K562 (cell line): Measurements from ENCODE around the gene SPATA2L. TPM values are rescaled to one million over a fixed set of nuclear protein-coding genes. Genes with fewer than 3 reads are reported as not detected.

ENCODE experiments used
- ATAC-seq: fragments of 200-7000 bp; cut with Tn5 transposase; 3 replicates; pipeline ENCODE4 v1.9.1; 2020; ENCODE audit warnings: moderate library complexity
- BruUV-seq: library from RNA; stranded (reverse); fragments of 400-500 nt; replicated peaks from 2 replicates; lab custom pipeline; 2021; lab: Mats Ljungman, UMichigan
- CTCF ChIA-PET: fragments of 300-600 bp; formaldehyde crosslinking; extraction: SDS; loops from one replicate; lab custom pipeline; 2021; ENCODE audit warnings: low intra/inter-chr PET ratio; lab: Yijun Ruan, JAX
- POLR2A ChIA-PET: fragments of 300-600, 350-650 bp; sonication (Branson Sonifier 250); formaldehyde crosslinking; extraction: SDS; loops from one replicate; lab custom pipeline; 2021; ENCODE audit warnings: antibody characterized with exemption, inconsistent platforms; lab: Yijun Ruan, JAX
- DNase-seq, 4 experiments: peaks; one replicate each; pipeline versions ENCODE4 v3.0.0 to v3.0.0-alpha.2; 2011 to 2018; ENCODE audit warnings: low spot score in 3 of 4, mixed read lengths in 3 of 4; ENCODE audit errors: extremely low read depth in 1 of 4
- FAIRE-seq: peaks from 2 replicates; lab custom pipeline; 2011; peaks lifted over from hg19 to GRCh38; lab: Jason Lieb, UNC
- H2AFZ ChIP-seq: 2 replicates; pipeline ENCODE4 v1.6.0; 2011; ENCODE audit warnings: low read depth, low read length, control low read depth, inconsistent platforms
- H3K27ac ChIP-seq: fragments of 200-600 bp; 3 replicates; pipeline ENCODE4 v1.8.0; 2011; ENCODE audit warnings: low read depth, mild to moderate bottlenecking, control low read depth, inconsistent platforms, low read length, moderate library complexity, mixed read lengths; ENCODE audit errors: extremely low read depth
- H3K27me3 ChIP-seq, 2 experiments: fragments of 300-600 bp in 1 of 2; 2 replicates in 1 of 2; 3 replicates in 1 of 2; pipeline versions ENCODE4 v1.6.0 to v1.8.0; 2011; ENCODE audit warnings: inconsistent platforms in 2 of 2, low read length in 2 of 2, mild to moderate bottlenecking in 1 of 2, mixed read lengths in 1 of 2, moderate library complexity in 1 of 2; ENCODE audit not compliant: control insufficient read depth in 2 of 2, insufficient read depth in 2 of 2
- H3K36me3 ChIP-seq: fragments of 300-600 bp; 3 replicates; pipeline ENCODE4 v1.8.0; 2011; ENCODE audit warnings: mild to moderate bottlenecking, low read length, inconsistent platforms; ENCODE audit not compliant: control insufficient read depth, insufficient read depth
- H3K4me1 ChIP-seq, 2 experiments: fragments of 200-600 bp in 1 of 2; replicated peaks in 1 of 2; 2 replicates in 1 of 2; 3 replicates in 1 of 2; pipeline versions ENCODE4 v1.5.1 to v1.8.0; 2011; ENCODE audit warnings: inconsistent platforms in 2 of 2, low read length in 2 of 2, mild to moderate bottlenecking in 1 of 2, mixed read lengths in 1 of 2, moderate library complexity in 1 of 2; ENCODE audit not compliant: control insufficient read depth in 2 of 2, insufficient read depth in 2 of 2
- H3K4me2 ChIP-seq: 2 replicates; pipeline ENCODE4 v1.6.1; 2011; ENCODE audit warnings: low read length, control low read depth, inconsistent platforms, mixed read lengths; ENCODE audit not compliant: insufficient read depth
- H3K4me3 ChIP-seq: fragments of 200-600 bp; sonication (generic), shearing (Covaris generic); 2 replicates; pipeline ENCODE4 v1.5.1; 2016; ENCODE audit warnings: control low read depth, inconsistent platforms
- H3K79me2 ChIP-seq: fragments of 200-600 bp; 3 replicates; pipeline ENCODE4 v1.8.0; 2011; ENCODE audit warnings: low read length, inconsistent platforms; ENCODE audit not compliant: control insufficient read depth, insufficient read depth
- H3K9ac ChIP-seq, 2 experiments: 2 replicates each; pipeline versions ENCODE4 v1.6.0 to v1.6.1; 2011; ENCODE audit warnings: low read depth in 2 of 2, low read length in 2 of 2, control low read depth in 1 of 2, inconsistent platforms in 1 of 2, mild to moderate bottlenecking in 1 of 2, mixed read lengths in 1 of 2; ENCODE audit not compliant: insufficient read depth in 1 of 2
- H3K9me1 ChIP-seq: one replicate; pipeline ENCODE4 v1.6.0; 2011; ENCODE audit warnings: inconsistent platforms, mild to moderate bottlenecking, low read length, moderate library complexity; ENCODE audit not compliant: control insufficient read depth, insufficient read depth
- H3K9me3 ChIP-seq: replicated peaks from 2 replicates; pipeline ENCODE4 v1.5.1; 2011; ENCODE audit warnings: low read depth, low read length, inconsistent platforms; ENCODE audit not compliant: control insufficient read depth, insufficient read depth
- H4K20me1 ChIP-seq: replicated peaks from 2 replicates; pipeline ENCODE4 v1.6.1; 2011; ENCODE audit warnings: low read length, inconsistent platforms, mixed read lengths; ENCODE audit not compliant: control insufficient read depth, insufficient read depth
- POLR2G ChIP-seq: fragments of 200-400 bp; formaldehyde crosslinking; IDR thresholded peaks from 2 replicates; pipeline ENCODE4 v1.6.1; 2017; ENCODE audit warnings: low read depth, mild to moderate bottlenecking, antibody characterized with exemption, low read length, moderate library complexity
- WGBS: fragments of 100-300 bp; shearing (Covaris generic); methylation state at CpG from one replicate; pipeline ENCODE4 v1.1.6; 2016; ENCODE audit warnings: low coverage, mixed read lengths; ENCODE audit not compliant: insufficient coverage; ENCODE audit errors: missing lambda C conversion rate; 5-methylcytosine and 5-hydroxymethylcytosine counted together
- in situ Hi-C: fragments of 300-500 bp; cut with MboI; formaldehyde crosslinking; loops from 4 replicates; pipeline ENCODE4 v1.15.0; 2018; ENCODE audit warnings: inconsistent platforms, mixed read lengths
- intact Hi-C: fragments of 100-400 bp; cut with micrococcal nuclease; formaldehyde crosslinking; loops from 2 replicates; pipeline ENCODE4 v1.14.2; 2022
- polyA plus RNA-seq, 8 experiments: library from polyadenylated mRNA; depleted of rRNA in 4 of 8; stranded (reverse) in 5 of 8; unstranded in 3 of 8; fragments of >200 nt; fragmentation: Nextera tagmentation in 2 of 8; fragmentation: Illumina TruSeq in 1 of 8; extraction: Ambion mirVana in 2 of 8; extraction: Trizol in 1 of 8; gene quantifications; 2 replicates each; pipeline versions ENCODE4 v1.2.1 to v1.2.3, GENCODE V29; 2011 to 2014; ENCODE audit warnings: inconsistent platforms in 1 of 8, missing spikeins in 1 of 8
- total RNA-seq, 7 experiments: library from RNA; depleted of rRNA in 6 of 7; stranded (reverse); fragments of >200 nt in 6 of 7; fragmentation: Illumina TruSeq in 2 of 7; extraction: Trizol in 2 of 7; gene quantifications; 2 replicates each; pipeline versions ENCODE4 v1.2.1 to v1.2.3, GENCODE V29; 2011 to 2021; ENCODE audit warnings: low replicate concordance in 1 of 7
- TF ChIP-seq, protein P1 (sequence below): fragments of 150-350 bp; IDR thresholded peaks from 2 replicates; pipeline ENCODE4 v1.6.1; 2014; ENCODE audit warnings: low read depth, mild to moderate bottlenecking, low read length, borderline replicate concordance

Gene SPATA2L
- total and polyA plus RNA-seq, 9 of the 15 experiments (the other 6 are each of a cell fraction or from before 2014, with no cell fraction given), result 0.13 to 19.2 (median 4.8) TPM; not detected in 1

GRCh38 chr16:89691231-89691985 is 10.1 kb downstream of the SPATA2L start:
- Histone ChIP-seq H3K27ac (no peak overlapping the region), H3K36me3 (peaks cover 76% of the 10 kb centered on the region; the same call in 2 of the 3 replicates), H4K20me1 (0 out of 2 replicates have a peak, but pooled peaks cover 7% of the 10 kb centered on the region)

More at GRCh38 chr16:89691231-89691985, 10.1 kb downstream of the SPATA2L start:
- WGBS, result 93% methylated on average over 18 of the region's 21 CpGs
- POLR2A ChIA-PET, result interaction anchor here (0.6 kb wide), 1 partner anchor 9 kb away, joined by 3 read pairs; no protein-coding TSS in a partner anchor
- H3K9me3 ChIP-seq, result no peaks in the 10 kb centered on the region
- CTCF ChIA-PET, result no interaction called here
- H3K27me3 ChIP-seq, result no peaks in the 10 kb centered on the region
- no peak overlapping the region for H2AFZ ChIP-seq
- in situ Hi-C loops, result no loop called here
- BruUV-seq, result no TSS peak
- peaks cover 25% of the 10 kb centered on the region for H3K79me2 ChIP-seq
- H3K9ac ChIP-seq, result no peak overlapping the region
- no peak for DNase-seq
- no peak overlapping the region for H3K4me2 ChIP-seq
- 0 out of 2 replicates have a peak, but pooled peaks have one; percentile 9 for TF ChIP-seq POLR2G
- TF ChIP-seq, protein P1, sequence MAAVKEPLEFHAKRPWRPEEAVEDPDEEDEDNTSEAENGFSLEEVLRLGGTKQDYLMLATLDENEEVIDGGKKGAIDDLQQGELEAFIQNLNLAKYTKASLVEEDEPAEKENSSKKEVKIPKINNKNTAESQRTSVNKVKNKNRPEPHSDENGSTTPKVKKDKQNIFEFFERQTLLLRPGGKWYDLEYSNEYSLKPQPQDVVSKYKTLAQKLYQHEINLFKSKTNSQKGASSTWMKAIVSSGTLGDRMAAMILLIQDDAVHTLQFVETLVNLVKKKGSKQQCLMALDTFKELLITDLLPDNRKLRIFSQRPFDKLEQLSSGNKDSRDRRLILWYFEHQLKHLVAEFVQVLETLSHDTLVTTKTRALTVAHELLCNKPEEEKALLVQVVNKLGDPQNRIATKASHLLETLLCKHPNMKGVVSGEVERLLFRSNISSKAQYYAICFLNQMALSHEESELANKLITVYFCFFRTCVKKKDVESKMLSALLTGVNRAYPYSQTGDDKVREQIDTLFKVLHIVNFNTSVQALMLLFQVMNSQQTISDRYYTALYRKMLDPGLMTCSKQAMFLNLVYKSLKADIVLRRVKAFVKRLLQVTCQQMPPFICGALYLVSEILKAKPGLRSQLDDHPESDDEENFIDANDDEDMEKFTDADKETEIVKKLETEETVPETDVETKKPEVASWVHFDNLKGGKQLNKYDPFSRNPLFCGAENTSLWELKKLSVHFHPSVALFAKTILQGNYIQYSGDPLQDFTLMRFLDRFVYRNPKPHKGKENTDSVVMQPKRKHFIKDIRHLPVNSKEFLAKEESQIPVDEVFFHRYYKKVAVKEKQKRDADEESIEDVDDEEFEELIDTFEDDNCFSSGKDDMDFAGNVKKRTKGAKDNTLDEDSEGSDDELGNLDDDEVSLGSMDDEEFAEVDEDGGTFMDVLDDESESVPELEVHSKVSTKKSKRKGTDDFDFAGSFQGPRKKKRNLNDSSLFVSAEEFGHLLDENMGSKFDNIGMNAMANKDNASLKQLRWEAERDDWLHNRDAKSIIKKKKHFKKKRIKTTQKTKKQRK, result no peak
- FAIRE-seq, result no peak
- H3K4me1 ChIP-seq, result peaks cover 6 to 52% of the 10 kb centered on the region in 2 experiments
- H3K9me1 ChIP-seq, result no peaks in the 10 kb centered on the region
- no peak overlapping the region for H3K4me3 ChIP-seq
- intact Hi-C loops, result no loop called here
- no peak for ATAC-seq
